HG02870 (cell line): ENCODE results near the gene KCNT2.
"Not testable (repeated sequence)": the region's sequence is repeated elsewhere in the genome, so short reads cannot be mapped to it uniquely, and the experiment has no call there.

Experiments
- ATAC-seq: cut with Tn5 transposase; IDR thresholded peaks from one replicate; pipeline ENCODE4 v1.9.1; 2021; ENCODE audit warnings: mild to moderate bottlenecking, moderate library complexity; ENCODE audit not compliant: unreplicated experiment

Gene KCNT2

DNA sequence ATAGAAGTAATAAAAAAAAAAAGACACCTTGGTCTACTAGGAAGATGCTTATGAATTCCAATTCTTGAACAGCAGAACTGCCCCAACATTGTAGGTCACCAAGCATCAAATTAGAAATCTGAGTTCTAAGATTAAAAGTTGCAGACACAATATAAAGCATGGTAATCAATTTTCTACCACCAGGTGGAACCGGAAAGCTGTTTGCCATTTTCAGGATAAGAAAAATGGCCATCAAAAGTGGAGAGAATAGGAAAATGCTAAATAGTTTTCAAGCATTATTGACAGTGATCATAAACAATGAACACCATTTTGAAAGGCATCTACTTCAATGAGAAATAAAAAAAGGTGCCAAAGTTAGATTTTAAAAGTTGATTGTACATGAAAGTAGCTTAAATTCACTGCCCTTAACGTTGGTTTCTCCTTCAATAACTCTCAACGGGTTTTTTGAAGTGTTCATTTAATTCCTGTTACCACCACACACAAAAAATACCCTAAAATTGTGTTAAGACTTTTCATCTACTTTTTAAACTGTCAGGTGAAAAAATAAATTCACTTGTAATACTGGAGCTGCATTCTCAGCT lies 252.9 kb downstream of the KCNT2 start:
- ATAC-seq: no peak

DNA sequence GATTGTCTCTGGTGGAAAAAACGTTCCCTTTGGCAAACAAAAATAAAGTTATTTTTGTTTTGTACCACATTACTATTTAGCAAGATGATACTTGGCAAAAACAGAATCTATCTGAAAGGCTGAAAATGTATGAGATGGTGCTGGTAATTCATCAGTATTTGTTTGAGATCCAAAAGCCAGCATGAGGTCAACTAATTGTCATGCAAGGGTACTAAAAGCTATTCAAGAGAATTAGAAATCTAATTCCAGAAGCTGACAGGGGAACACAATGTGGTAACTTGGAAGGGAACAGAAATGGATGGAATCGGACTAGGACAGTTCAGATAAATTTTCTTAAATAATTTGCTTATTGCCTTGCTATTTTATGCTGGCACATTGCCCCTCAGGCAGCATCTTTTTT lies 263.8 kb downstream of the KCNT2 start:
- no peak for ATAC-seq

GRCh38 chr1:196324345-196324744 lies 283.9 kb downstream of the KCNT2 start:
- no peak for ATAC-seq

GRCh38 chr1:196323869-196324268 lies 284.4 kb downstream of the KCNT2 start:
- ATAC-seq: no peak

GRCh38 chr1:196319301-196319700 lies 288.9 kb downstream of the KCNT2 start:
- no peak for ATAC-seq

DNA sequence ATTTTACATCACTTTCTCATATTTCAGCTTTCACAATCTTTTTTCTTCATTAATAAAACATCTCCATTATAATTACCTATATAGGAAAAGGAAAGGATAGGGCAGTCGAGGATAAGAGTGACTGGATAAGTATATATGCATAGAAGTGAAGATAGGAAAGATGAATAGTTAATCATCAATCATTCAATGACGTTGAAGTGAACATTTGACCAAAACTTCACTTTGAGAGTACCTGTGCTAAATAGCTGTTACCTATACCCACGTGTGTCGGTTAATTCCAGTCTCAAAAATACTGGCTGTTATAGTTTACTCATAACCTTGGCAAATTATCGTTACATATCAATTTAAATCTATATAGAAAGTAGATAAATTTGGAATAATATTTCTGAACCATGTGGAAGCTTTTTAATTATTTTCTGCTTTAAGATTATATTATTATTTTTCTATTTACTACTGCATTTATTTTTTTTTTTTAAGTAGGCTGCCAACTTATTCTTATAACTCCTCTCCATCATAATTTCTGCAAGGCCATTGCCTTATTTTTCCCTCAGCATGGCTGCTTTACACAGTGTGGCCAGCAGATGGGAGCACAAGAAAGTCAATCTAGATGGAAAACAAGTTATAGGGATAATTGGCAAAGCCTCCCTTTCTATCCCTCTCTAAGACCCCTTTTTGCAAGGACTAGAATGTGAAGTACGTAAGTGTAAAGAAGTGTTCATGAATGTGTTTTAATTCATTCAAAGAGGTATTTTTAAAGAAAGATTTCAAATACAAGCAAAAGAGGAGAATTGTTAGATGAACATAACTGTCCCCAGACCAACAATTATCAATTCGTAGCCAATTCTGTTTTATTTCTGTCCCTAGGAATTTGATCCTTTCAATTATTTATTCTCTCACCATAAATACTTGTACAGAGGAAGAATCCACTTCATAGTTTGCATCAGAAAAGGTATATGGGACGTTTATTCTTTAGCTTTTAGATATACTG lies 290.4 kb downstream of the KCNT2 start:
- ATAC-seq: no peak

- no peak for ATAC-seq
Observed at GRCh38 chr1:196312739-196313138, 295.5 kb downstream of the KCNT2 start.

DNA sequence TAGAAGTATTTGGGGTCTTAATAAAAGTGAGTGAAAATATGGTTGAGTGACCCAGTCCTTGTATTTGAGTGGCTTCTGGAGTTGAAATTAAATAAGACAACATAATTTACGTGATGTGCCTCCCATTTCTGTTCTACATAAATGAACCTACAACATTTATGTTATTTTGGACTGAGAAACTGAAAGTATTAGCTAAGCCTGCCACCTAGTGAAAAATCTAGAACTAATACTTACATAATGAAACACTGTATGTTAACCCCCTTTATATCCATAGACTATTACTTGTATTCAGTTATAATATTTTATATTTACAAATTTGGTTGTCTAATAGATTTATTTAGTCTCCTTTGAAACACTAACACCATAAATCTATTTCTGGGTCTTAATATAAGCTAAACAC lies 298.9 kb downstream of the KCNT2 start:
- ATAC-seq: peak; percentile 53

DNA sequence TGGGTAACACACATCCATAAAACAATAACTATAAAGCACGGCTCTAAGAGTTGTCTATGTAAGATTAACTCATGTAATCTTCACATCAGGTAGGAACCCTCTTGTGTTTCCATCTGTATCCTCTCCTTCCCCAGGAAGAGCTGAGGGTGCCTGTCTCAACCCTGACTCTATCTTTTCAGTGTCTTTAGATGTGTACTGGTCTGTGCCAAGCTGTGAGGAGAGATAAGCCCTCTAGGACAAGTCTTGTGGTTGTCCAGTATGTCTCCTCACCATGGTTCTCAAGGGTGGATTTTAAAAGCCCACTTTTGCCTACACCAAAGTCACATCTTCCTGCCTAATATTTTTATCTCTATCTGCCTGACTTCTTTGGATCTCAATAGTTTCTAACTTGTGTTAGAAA lies 300.1 kb downstream of the KCNT2 start:
- ATAC-seq: no peak

GRCh38 chr1:196306421-196306820 lies 301.8 kb downstream of the KCNT2 start:
- no peak for ATAC-seq

DNA sequence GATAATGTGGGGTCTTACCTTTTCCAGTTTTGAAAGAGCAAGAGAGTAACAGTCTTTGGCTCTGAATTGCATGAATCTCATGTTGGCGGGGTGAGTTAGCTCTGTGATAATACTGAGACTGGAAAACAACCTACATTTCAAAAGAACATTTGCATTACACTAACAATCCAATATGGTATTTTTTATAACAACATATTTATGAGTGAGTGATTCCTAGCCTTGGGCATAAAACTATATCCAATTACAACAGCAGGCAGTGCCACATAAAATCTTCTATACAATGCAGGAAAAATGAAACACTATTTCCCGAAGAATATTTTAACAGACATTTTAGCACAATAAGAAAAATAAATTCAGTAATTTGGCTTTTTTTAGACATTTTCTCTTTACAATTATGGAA lies 303.0 kb downstream of the KCNT2 start:
- ATAC-seq: no peak

- ATAC-seq: no peak
Observed at GRCh38 chr1:196302981-196303380, 305.3 kb downstream of the KCNT2 start.

GRCh38 chr1:196302420-196302819 lies 305.8 kb downstream of the KCNT2 start:
- no peak for ATAC-seq

DNA sequence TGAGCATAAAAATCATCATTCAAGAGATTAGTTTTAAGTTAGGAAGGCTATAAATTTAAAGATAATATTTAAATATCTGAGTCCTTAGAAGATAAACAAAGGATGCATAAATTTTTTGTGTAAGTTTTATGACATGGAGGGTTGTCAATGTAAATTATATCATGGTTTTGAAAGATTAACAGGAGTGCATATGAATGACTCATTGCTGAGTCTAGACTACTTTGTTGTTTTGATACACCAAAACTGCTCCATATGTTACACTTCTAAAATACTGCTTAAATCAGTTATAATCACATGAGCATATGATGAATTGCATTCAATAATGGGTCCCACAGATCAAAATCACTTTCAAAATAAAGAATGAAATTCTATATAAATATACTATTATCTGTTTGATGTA lies 312.5 kb downstream of the KCNT2 start:
- no peak for ATAC-seq

DNA sequence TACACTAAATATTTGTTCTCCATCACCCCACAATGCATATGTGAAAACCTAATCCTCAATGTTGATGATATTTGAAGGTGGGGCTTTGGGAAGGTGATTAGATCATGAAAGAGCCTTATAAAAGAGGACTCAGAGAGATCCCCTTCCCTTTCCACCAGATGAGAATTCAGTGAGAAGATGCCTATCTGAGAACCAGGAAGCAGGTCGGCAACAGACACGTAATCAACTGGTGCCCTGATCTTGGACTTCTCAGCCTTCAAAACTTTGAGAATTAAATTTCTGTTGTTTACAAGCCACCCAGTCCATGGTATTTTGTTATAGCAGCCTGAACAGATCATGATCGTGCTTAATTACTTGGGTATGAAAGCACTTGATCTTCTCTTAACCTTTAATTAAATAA lies 329.4 kb downstream of the KCNT2 start:
- no peak for ATAC-seq

GRCh38 chr1:196277860-196278259 lies 330.4 kb downstream of the KCNT2 start:
- no peak for ATAC-seq

GRCh38 chr1:196271212-196271947 lies 336.9 kb downstream of the KCNT2 start:
- ATAC-seq: no peak

DNA sequence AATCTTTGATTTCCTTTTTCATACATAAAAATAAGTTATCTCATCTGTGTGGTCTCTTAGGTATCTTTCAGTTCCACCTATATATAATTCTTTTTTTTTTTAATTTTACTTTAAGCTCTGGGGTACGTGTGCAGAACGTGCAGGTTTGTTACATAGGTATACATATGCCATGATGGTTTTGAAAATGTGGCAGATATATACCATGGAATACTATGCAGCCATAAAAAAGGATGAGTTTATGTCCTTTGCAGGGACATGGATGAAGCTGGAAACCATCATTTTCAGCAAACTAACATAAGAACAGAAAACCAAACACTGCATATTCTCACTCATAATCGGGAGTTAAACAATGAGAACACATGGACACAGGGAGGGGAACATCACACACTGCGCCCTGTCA lies 345.2 kb downstream of the KCNT2 start:
- not testable (repeated sequence) for ATAC-seq

- ATAC-seq: no peak
Observed at GRCh38 chr1:196260270-196260669, 348.0 kb downstream of the KCNT2 start.

GRCh38 chr1:196259316-196259715 lies 348.9 kb downstream of the KCNT2 start:
- no peak for ATAC-seq

DNA sequence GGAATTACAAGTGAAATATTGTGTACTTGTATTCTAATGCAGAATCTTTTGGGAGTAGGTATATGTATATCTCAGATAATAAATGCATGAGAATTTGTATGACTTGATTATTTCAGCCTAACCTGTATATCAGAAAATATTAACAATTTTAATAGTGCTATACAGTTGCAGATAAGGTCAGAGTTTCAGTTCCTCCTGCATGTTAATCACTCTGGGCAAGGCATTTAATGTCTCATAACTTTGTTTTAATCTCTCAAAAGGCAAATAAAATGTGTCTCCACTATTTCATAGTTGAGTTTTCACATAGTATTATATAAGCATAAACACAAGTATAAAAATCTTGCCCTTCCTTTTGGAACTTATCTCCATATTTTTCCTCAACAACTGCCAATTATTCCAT lies 352.5 kb downstream of the KCNT2 start:
- no peak for ATAC-seq

- no peak for ATAC-seq
Observed at GRCh38 chr1:196229546-196229945, 378.7 kb downstream of the KCNT2 start.
